Measurements from ENCODE around the gene PREB. TPM values are rescaled to one million over a fixed set of nuclear protein-coding genes. Genes with fewer than 3 reads are reported as not detected.
A peak's percentile ranks its signal among the peaks of the same experiment; 100 is the strongest.

Gene PREB
- total and polyA plus RNA-seq, 2 of the 13 experiments (the other 11 are each of a cell fraction or from before 2014, with no cell fraction given): 112 to 192 TPM

- no peak for TF ChIP-seq ZHX2 (IDR thresholded peaks at IDR 0.05; ENCODE audit: low read depth)
- no peak for TF ChIP-seq ZHX2 (CRISPR knock-in tag; IDR thresholded peaks at IDR 0.05; ENCODE audit: borderline replicate concordance)
- no peak for TF ChIP-seq GATAD1 (CRISPR knock-in tag; IDR thresholded peaks at IDR 0.05)
- 0 out of 2 replicates have a peak, but pooled peaks have one; percentile 3 for TF ChIP-seq ZFP91 (CRISPR knock-in tag; IDR thresholded peaks at IDR 0.05; ENCODE audit: borderline replicate concordance)
- TF ChIP-seq ZNF737 (CRISPR knock-in tag; IDR thresholded peaks at IDR 0.05; ENCODE audit: borderline replicate concordance): no peak
- no peak for TF ChIP-seq CHD4 (IDR thresholded peaks at IDR 0.05; ENCODE audit: borderline replicate concordance, low read length)
- peak; percentile 44; the same call in 1 of the 2 replicates for TF ChIP-seq FOXC1 (CRISPR knock-in tag; IDR thresholded peaks at IDR 0.05; ENCODE audit: borderline replicate concordance)
- no peak for TF ChIP-seq PRDM15 (CRISPR knock-in tag; IDR thresholded peaks at IDR 0.05)
- TF ChIP-seq ZNF10 (CRISPR knock-in tag; IDR thresholded peaks at IDR 0.05; ENCODE audit: borderline replicate concordance, low read depth): no peak
- 0 out of 2 replicates have a peak, but pooled peaks have one; percentile 35 for TF ChIP-seq ZNF784 (CRISPR knock-in tag; IDR thresholded peaks at IDR 0.05; ENCODE audit: borderline replicate concordance)
- no peak for TF ChIP-seq ZNF124 (CRISPR knock-in tag; IDR thresholded peaks at IDR 0.05)
- TF ChIP-seq POGK (CRISPR knock-in tag; conservative IDR thresholded peaks at IDR 0.05): no peak
- no peak for TF ChIP-seq ZNF432 (CRISPR knock-in tag; IDR thresholded peaks at IDR 0.05; ENCODE audit: borderline replicate concordance)
Measured at GRCh38 chr2:27148801-27149439, 14.5 kb upstream of the PREB start, which contains the start of gene TCF23 (continued).

Measured in HepG2 (cell line).